Measurements from ENCODE around the gene FN1.

DNA sequence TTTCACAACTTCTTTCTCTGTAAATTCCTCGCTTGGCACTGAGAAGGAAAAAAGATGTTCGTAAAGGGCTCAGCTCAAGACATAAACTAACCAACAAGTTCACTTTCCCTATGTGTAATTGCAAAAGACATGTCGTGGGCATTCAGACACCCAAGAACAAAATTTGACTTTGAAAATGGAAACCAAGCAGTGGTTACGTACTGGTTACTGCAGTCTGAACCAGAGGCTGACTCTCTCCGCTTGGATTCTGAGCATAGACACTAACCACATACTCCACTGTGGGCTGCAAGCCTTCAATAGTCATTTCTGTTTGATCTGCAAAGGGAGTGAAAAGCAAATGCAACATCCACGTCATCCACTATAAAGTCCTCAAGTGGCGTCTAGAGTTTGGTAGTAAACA is 53.9 kb downstream of the FN1 start:
- no peak for TF ChIP-seq POLR2A (IDR thresholded peaks at IDR 0.05)
- TF ChIP-seq, protein P1, sequence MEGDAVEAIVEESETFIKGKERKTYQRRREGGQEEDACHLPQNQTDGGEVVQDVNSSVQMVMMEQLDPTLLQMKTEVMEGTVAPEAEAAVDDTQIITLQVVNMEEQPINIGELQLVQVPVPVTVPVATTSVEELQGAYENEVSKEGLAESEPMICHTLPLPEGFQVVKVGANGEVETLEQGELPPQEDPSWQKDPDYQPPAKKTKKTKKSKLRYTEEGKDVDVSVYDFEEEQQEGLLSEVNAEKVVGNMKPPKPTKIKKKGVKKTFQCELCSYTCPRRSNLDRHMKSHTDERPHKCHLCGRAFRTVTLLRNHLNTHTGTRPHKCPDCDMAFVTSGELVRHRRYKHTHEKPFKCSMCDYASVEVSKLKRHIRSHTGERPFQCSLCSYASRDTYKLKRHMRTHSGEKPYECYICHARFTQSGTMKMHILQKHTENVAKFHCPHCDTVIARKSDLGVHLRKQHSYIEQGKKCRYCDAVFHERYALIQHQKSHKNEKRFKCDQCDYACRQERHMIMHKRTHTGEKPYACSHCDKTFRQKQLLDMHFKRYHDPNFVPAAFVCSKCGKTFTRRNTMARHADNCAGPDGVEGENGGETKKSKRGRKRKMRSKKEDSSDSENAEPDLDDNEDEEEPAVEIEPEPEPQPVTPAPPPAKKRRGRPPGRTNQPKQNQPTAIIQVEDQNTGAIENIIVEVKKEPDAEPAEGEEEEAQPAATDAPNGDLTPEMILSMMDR (IDR thresholded peaks at IDR 0.05), result no peak

All from thyroid gland (tissue), 4 donors.